PC-9 (cell line): ENCODE data around the gene CDADC1. TPM values are rescaled to one million over a fixed set of nuclear protein-coding genes. Genes with fewer than 3 reads are reported as not detected.
A peak's percentile ranks its signal among the peaks of the same experiment; 100 is the strongest.

Experiments used
- BruUV-seq: library from RNA; stranded (reverse); fragments of 400-500 nt; replicated peaks from 2 replicates; lab custom pipeline; 2021; lab: Mats Ljungman, UMichigan
- CTCF ChIA-PET: fragments of 300-600 bp; sonication (Branson Sonifier 250); formaldehyde crosslinking; loops from one replicate; lab custom pipeline; 2022; ENCODE audit warnings: antibody characterized with exemption; lab: Charles Lee
- POLR2A ChIA-PET: fragments of 300-600 bp; sonication (Branson Sonifier 250); formaldehyde crosslinking; loops from one replicate; lab custom pipeline; 2022; ENCODE audit warnings: antibody characterized with exemption; ENCODE audit not compliant: unreplicated experiment; lab: Charles Lee
- DNase-seq, 2 experiments: peaks; one replicate each; pipeline versions ENCODE4 v3.0.0 to v3.0.0-alpha.2; 2015 to 2022; ENCODE audit warnings: mixed read lengths in 1 of 2
- H2AFZ ChIP-seq: fragments of 200-600 bp; sonication (generic); 2 replicates; pipeline ENCODE4 v1.8.1; 2017; ENCODE audit warnings: antibody characterized with exemption
- H3F3A ChIP-seq: fragments of 200-600 bp; sonication (generic); 2 replicates; pipeline ENCODE4 v1.8.1; 2017; ENCODE audit warnings: antibody characterized with exemption, mild to moderate bottlenecking, low read depth; ENCODE audit not compliant: insufficient read depth
- H3K27ac ChIP-seq: fragments of 200-600 bp; sonication (generic); 2 replicates; pipeline ENCODE4 v1.6.1; 2016; ENCODE audit warnings: mixed run types
- H3K27me3 ChIP-seq: fragments of 200-600 bp; sonication (generic); 2 replicates; pipeline ENCODE4 v1.6.1; 2016; ENCODE audit warnings: low read depth, mixed run types; ENCODE audit not compliant: insufficient read depth
- H3K36me3 ChIP-seq: fragments of 200-600 bp; sonication (generic); 2 replicates; pipeline ENCODE4 v1.6.1; 2016; ENCODE audit warnings: low read depth, mixed run types
- H3K4me1 ChIP-seq: fragments of 200-600 bp; sonication (generic); replicated peaks from 2 replicates; pipeline ENCODE4 v1.6.1; 2016; ENCODE audit warnings: mixed run types; ENCODE audit not compliant: insufficient read depth
- H3K4me2 ChIP-seq: fragments of 200-600 bp; sonication (generic); 2 replicates; pipeline ENCODE4 v1.6.1; 2017; ENCODE audit warnings: mixed run types
- H3K4me3 ChIP-seq: fragments of 200-600 bp; sonication (generic); 2 replicates; pipeline ENCODE4 v1.6.1; 2016; ENCODE audit warnings: mixed run types
- H3K79me2 ChIP-seq: fragments of 200-600 bp; sonication (generic); 2 replicates; pipeline ENCODE4 v1.6.1; 2017; ENCODE audit warnings: low read depth, mixed run types
- H3K9me2 ChIP-seq: fragments of 200-600 bp; sonication (generic); 2 replicates; pipeline ENCODE4 v1.8.1; 2017; ENCODE audit warnings: mild to moderate bottlenecking; ENCODE audit not compliant: insufficient read depth
- H3K9me3 ChIP-seq: fragments of 200-600 bp; sonication (generic); 2 replicates; pipeline ENCODE4 v1.8.1; 2016; ENCODE audit warnings: low read depth; ENCODE audit not compliant: insufficient read depth
- H4K20me1 ChIP-seq: fragments of 200-600 bp; sonication (generic); 2 replicates; pipeline ENCODE4 v1.8.1; 2017; ENCODE audit not compliant: insufficient read depth
- CTCF ChIP-seq: fragments of 200-600 bp; sonication (generic); conservative IDR thresholded peaks from 2 replicates; pipeline ENCODE4 v1.6.1; 2017; ENCODE audit warnings: mixed run types, antibody characterized with exemption, mild to moderate bottlenecking, moderate library complexity
- EZH2 ChIP-seq: fragments of 200-600 bp; sonication (generic); IDR thresholded peaks from 2 replicates; pipeline ENCODE4 v1.8.0; 2017; ENCODE audit warnings: antibody characterized with exemption, low read depth
- intact Hi-C: fragments of 100-400 bp; cut with micrococcal nuclease; formaldehyde crosslinking; loops from one replicate; pipeline ENCODE4 v1.10.0; 2022; ENCODE audit not compliant: unreplicated experiment
- total RNA-seq: library from RNA; stranded (reverse); gene quantifications from 2 replicates; pipeline ENCODE4 v1.2.3, GENCODE V29; 2021

Gene CDADC1
- total RNA-seq, 1 experiment from 2014 or later = 12.4 TPM

- CTCF ChIA-PET = interaction anchor here (0.5 to 0.7 kb wide), 3 partner anchors 20 to 300 kb away, joined by 3 to 18 read pairs (median 4); no protein-coding TSS in a partner anchor
- peak; percentile 47 to 65 for DNase-seq
- Histone ChIP-seq H3K9me2 (no peaks in the 10 kb centered on the region), H3K4me1 (no peaks in the 10 kb centered on the region; the same call in 1 of the 2 replicates), H3F3A (no peaks in the 10 kb centered on the region; the same call in 1 of the 2 replicates), H3K4me2 (peak overlapping the region; percentile 56), H2AFZ (0 out of 2 replicates have a peak overlapping the region, but pooled peaks have one; percentile 45), H3K4me3 (no peak overlapping the region; the same call in 1 of the 2 replicates), H3K27me3 (no peaks in the 10 kb centered on the region), H3K79me2 (no peaks in the 10 kb centered on the region), H3K9me3 (no peaks in the 10 kb centered on the region), H3K27ac (no peak overlapping the region), H3K36me3 (no peaks in the 10 kb centered on the region), H4K20me1 (no peaks in the 10 kb centered on the region)
- TF ChIP-seq CTCF = peak; percentile 94
- no peak for TF ChIP-seq EZH2
- POLR2A ChIA-PET = no interaction called here
- no TSS peak for BruUV-seq
- intact Hi-C loops = loop anchor here (1.0 to 10.0 kb wide), 4 partner anchors 136 to 554 kb away; partner anchors contain the start of gene PHF11
Measured at GRCh38 chr13:49300739-49301589, 53.2 kb downstream of the CDADC1 start.

- no TSS peak for BruUV-seq
- no peak overlapping the region for H3K27ac ChIP-seq
- CTCF ChIA-PET = no interaction called here
- no peaks in the 10 kb centered on the region; the same call in 1 of the 2 replicates for H3K4me1 ChIP-seq
- no peak for DNase-seq
- no peaks in the 10 kb centered on the region for H3K36me3 ChIP-seq
- POLR2A ChIA-PET = no interaction called here
- no peaks in the 10 kb centered on the region for H3K9me2 ChIP-seq
- no peaks in the 10 kb centered on the region for H3K9me3 ChIP-seq
- no peaks in the 10 kb centered on the region for H4K20me1 ChIP-seq
- H3K4me3 ChIP-seq = no peak overlapping the region
- H3K4me2 ChIP-seq = no peak overlapping the region
- H2AFZ ChIP-seq = no peak overlapping the region
- TF ChIP-seq CTCF = no peak
- no peak for TF ChIP-seq EZH2
- H3K27me3 ChIP-seq = no peaks in the 10 kb centered on the region
- H3K79me2 ChIP-seq = no peaks in the 10 kb centered on the region
- H3F3A ChIP-seq = no peaks in the 10 kb centered on the region; the same call in 1 of the 2 replicates
- intact Hi-C loops = loop anchor here (10.0 kb wide), 2 partner anchors 193 to 553 kb away; partner anchors contain the start of gene PHF11
Measured at GRCh38 chr13:49302222-49302621, 54.5 kb downstream of the CDADC1 start.

GRCh38 chr13:49302817-49303216 is 55.1 kb downstream of the CDADC1 start:
- Histone ChIP-seq H3K9me2 (no peaks in the 10 kb centered on the region), H2AFZ (no peak overlapping the region), H4K20me1 (no peaks in the 10 kb centered on the region), H3K27ac (no peak overlapping the region), H3K4me3 (no peak overlapping the region), H3K9me3 (no peaks in the 10 kb centered on the region), H3K4me2 (no peak overlapping the region), H3K36me3 (no peaks in the 10 kb centered on the region), H3F3A (no peaks in the 10 kb centered on the region; the same call in 1 of the 2 replicates), H3K27me3 (no peaks in the 10 kb centered on the region), H3K79me2 (no peaks in the 10 kb centered on the region), H3K4me1 (no peaks in the 10 kb centered on the region; the same call in 1 of the 2 replicates)
- POLR2A ChIA-PET = no interaction called here
- intact Hi-C loops = loop anchor here (10.0 kb wide), 2 partner anchors 192 to 552 kb away; partner anchors contain the start of gene PHF11
- DNase-seq = no peak
- CTCF ChIA-PET = no interaction called here
- TF ChIP-seq EZH2 = no peak
- TF ChIP-seq CTCF = no peak
- no TSS peak for BruUV-seq
